Measurements from ENCODE around the gene CCDC47.

The CCDC47 gene

GRCh38 chr17:63716426-63716825 lies 57.0 kb downstream of the CCDC47 start (continued):
- TF ChIP-seq TOX (CRISPR knock-in tag; IDR thresholded peaks at IDR 0.05; ENCODE audit: borderline replicate concordance) (no peak), ZC3H10 (CRISPR knock-in tag; IDR thresholded peaks at IDR 0.05) (no peak), CSRNP3 (CRISPR knock-in tag; IDR thresholded peaks at IDR 0.05) (no peak)

- no peak for TF ChIP-seq ZFP30 (CRISPR knock-in tag; IDR thresholded peaks at IDR 0.05)
- TF ChIP-seq GLIS3 (CRISPR knock-in tag; IDR thresholded peaks at IDR 0.05): no peak
- no peak for TF ChIP-seq TSHZ2 (CRISPR knock-in tag; IDR thresholded peaks at IDR 0.05)
- no peak for TF ChIP-seq POU6F1 (CRISPR knock-in tag; IDR thresholded peaks at IDR 0.05; ENCODE audit: borderline replicate concordance, low read depth)
- TF ChIP-seq ZC3H10 (CRISPR knock-in tag; IDR thresholded peaks at IDR 0.05): no peak
- no peak for TF ChIP-seq TOX (CRISPR knock-in tag; IDR thresholded peaks at IDR 0.05; ENCODE audit: borderline replicate concordance)
- TF ChIP-seq RARB (CRISPR knock-in tag; IDR thresholded peaks at IDR 0.05): no peak
- no peak for TF ChIP-seq PPARA (CRISPR knock-in tag; IDR thresholded peaks at IDR 0.05; ENCODE audit: borderline replicate concordance)
- no peak for TF ChIP-seq ISL1 (CRISPR knock-in tag; IDR thresholded peaks at IDR 0.05)
- TF ChIP-seq CREB5 (CRISPR knock-in tag; IDR thresholded peaks at IDR 0.05; ENCODE audit: low read depth): no peak
- TF ChIP-seq ESRRG (CRISPR knock-in tag; IDR thresholded peaks at IDR 0.05): no peak
- peak; percentile 41; the same call in 2 of the 3 replicates for ATAC-seq
Measured at GRCh38 chr17:63714550-63715277, 58.7 kb downstream of the CCDC47 start.

GRCh38 chr17:63709110-63709509 lies 64.3 kb downstream of the CCDC47 start:
- ATAC-seq: no peak
- TF ChIP-seq RARB (CRISPR knock-in tag; IDR thresholded peaks at IDR 0.05): no peak

- no peak; the same call in 2 of the 3 replicates for ATAC-seq
- TF ChIP-seq OSR1 (CRISPR knock-in tag; IDR thresholded peaks at IDR 0.05) (no peak), ZC3H10 (CRISPR knock-in tag; IDR thresholded peaks at IDR 0.05) (no peak), GLIS3 (CRISPR knock-in tag; IDR thresholded peaks at IDR 0.05) (no peak), ZNF70 (CRISPR knock-in tag; IDR thresholded peaks at IDR 0.05) (no peak), ARNTL (CRISPR knock-in tag; IDR thresholded peaks at IDR 0.05; ENCODE audit: borderline replicate concordance, low read depth) (no peak)
Measured at GRCh38 chr17:63707151-63707550, 66.2 kb downstream of the CCDC47 start.

- TF ChIP-seq OSR1 (CRISPR knock-in tag; IDR thresholded peaks at IDR 0.05) (no peak), TOX (CRISPR knock-in tag; IDR thresholded peaks at IDR 0.05; ENCODE audit: borderline replicate concordance) (no peak), CREB5 (CRISPR knock-in tag; IDR thresholded peaks at IDR 0.05; ENCODE audit: low read depth) (no peak), RARB (CRISPR knock-in tag; IDR thresholded peaks at IDR 0.05) (no peak), ZC3H10 (CRISPR knock-in tag; IDR thresholded peaks at IDR 0.05) (no peak), ZNF70 (CRISPR knock-in tag; IDR thresholded peaks at IDR 0.05) (no peak), SNAI2 (CRISPR knock-in tag; IDR thresholded peaks at IDR 0.05) (no peak), ZFP3 (CRISPR knock-in tag; IDR thresholded peaks at IDR 0.05) (no peak), ZNF565 (CRISPR knock-in tag; conservative IDR thresholded peaks at IDR 0.05; ENCODE audit: low read depth) (no peak), ESRRG (CRISPR knock-in tag; IDR thresholded peaks at IDR 0.05) (no peak), ISL1 (CRISPR knock-in tag; IDR thresholded peaks at IDR 0.05) (no peak), BACH2 (CRISPR knock-in tag; IDR thresholded peaks at IDR 0.05; ENCODE audit: borderline replicate concordance) (no peak)
- no peak for ATAC-seq
Measured at GRCh38 chr17:63706336-63707082, 66.9 kb downstream of the CCDC47 start.
